Effector CD8-positive, alpha-beta T cell (primary cell): ENCODE data around the gene NLRP4.

Source experiments
- DNase-seq: peaks from one replicate; lab custom pipeline; 2025; lab: John Stamatoyannopoulos, UW
- total RNA-seq, 4 experiments: gene quantifications; one replicate each; lab custom pipeline; 2026; lab: John Stamatoyannopoulos, UW

NLRP4 gene
- total RNA-seq: 0 to 0.44 (median 0) reads per million in 4 experiments

- no peak for DNase-seq
These were observed at the start of gene NLRP4 for GRCh38 chr19:55836340-55836739. NLRP4 (plus strand) TSS chr19:55836540; CDS start chr19:55852081, 15,541 bp downstream.

GRCh38 chr19:55795021-55795420, 41.3 kb upstream of the NLRP4 start:
- no peak for DNase-seq

- no peak for DNase-seq
These were observed 34.9 kb upstream of the NLRP4 start for GRCh38 chr19:55801416-55801815.

- no peak for DNase-seq
These were observed 34.1 kb upstream of the NLRP4 start for GRCh38 chr19:55802281-55802680.

- no peak for DNase-seq
These were observed 26.8 kb upstream of the NLRP4 start for GRCh38 chr19:55809381-55810058.

GRCh38 chr19:55811340-55811739, 25.0 kb upstream of the NLRP4 start:
- no peak for DNase-seq

GRCh38 chr19:55812449-55812848, 23.9 kb upstream of the NLRP4 start:
- DNase-seq: no peak

- DNase-seq: no peak
These were observed 22.4 kb upstream of the NLRP4 start for GRCh38 chr19:55813906-55814305.

GRCh38 chr19:55820037-55820436, 16.3 kb upstream of the NLRP4 start:
- DNase-seq: no peak

GRCh38 chr19:55830656-55831055, 5.7 kb upstream of the NLRP4 start:
- DNase-seq: no peak

- DNase-seq: no peak
These were observed 4.5 kb upstream of the NLRP4 start, which contains the start of gene NLRP11 for GRCh38 chr19:55831846-55832245. NLRP11 (minus strand) TSS chr19:55831999; CDS start chr19:55818174, 13,825 bp downstream.

GRCh38 chr19:55832676-55833075, 3.7 kb upstream of the NLRP4 start:
- DNase-seq: no peak

- no peak for DNase-seq
These were observed 1.9 kb downstream of the NLRP4 start for GRCh38 chr19:55838251-55838650.

GRCh38 chr19:55838906-55839305, 2.6 kb downstream of the NLRP4 start:
- DNase-seq: no peak

- DNase-seq: no peak
These were observed 18.8 kb downstream of the NLRP4 start for GRCh38 chr19:55855160-55855559.

- no peak for DNase-seq
These were observed 20.8 kb downstream of the NLRP4 start for GRCh38 chr19:55857149-55857548.

- DNase-seq: no peak
These were observed 21.6 kb downstream of the NLRP4 start for GRCh38 chr19:55857974-55858373.

- no peak for DNase-seq
These were observed 22.1 kb downstream of the NLRP4 start for GRCh38 chr19:55858401-55858800.

- DNase-seq: no peak
These were observed 22.6 kb downstream of the NLRP4 start for GRCh38 chr19:55858969-55859368.

GRCh38 chr19:55866521-55866920, 30.2 kb downstream of the NLRP4 start:
- no peak for DNase-seq

GRCh38 chr19:55867101-55867500, 30.8 kb downstream of the NLRP4 start:
- no peak for DNase-seq

GRCh38 chr19:55870736-55871135, 34.4 kb downstream of the NLRP4 start:
- no peak for DNase-seq

- DNase-seq: no peak
These were observed 40.9 kb downstream of the NLRP4 start for GRCh38 chr19:55877211-55877610.

- no peak for DNase-seq
These were observed 46.3 kb downstream of the NLRP4 start for GRCh38 chr19:55882626-55883025.
